Suprapubic skin (tissue), 4 donors: ENCODE results near the gene SUZ12.
"Not testable (repeated sequence)": the region's sequence is repeated elsewhere in the genome, so short reads cannot be mapped to it uniquely, and the experiment has no call there.

Experiments
- CTCF ChIP-seq, 2 donors: fragments of 200-600 bp in 1 of 2; fragments of 450-650 bp in 1 of 2; sonication (generic) in 1 of 2; IDR thresholded peaks; one replicate each; pipeline ENCODE4 v1.5.1; 2016 to 2019; ENCODE audit warnings: antibody characterized with exemption in 2 of 2, mild to moderate bottlenecking in 1 of 2, moderate library complexity in 1 of 2
- EP300 ChIP-seq: sonication (generic); formaldehyde crosslinking; IDR thresholded peaks from one replicate; pipeline ENCODE4 v1.6.1; 2017; ENCODE audit warnings: antibody characterized with exemption
- POLR2A ChIP-seq, 2 donors: fragments of 450-650 bp; IDR thresholded peaks; one replicate each; pipeline ENCODE4 v1.6.1; 2017; ENCODE audit warnings: antibody characterized with exemption in 2 of 2, mild to moderate bottlenecking in 2 of 2, moderate library complexity in 2 of 2
- POLR2AphosphoS5 ChIP-seq, 3 donors: sonication (generic); formaldehyde crosslinking; IDR thresholded peaks; one replicate each; pipeline ENCODE4 v1.6.1; 2017; ENCODE audit warnings: antibody characterized with exemption in 3 of 3

DNA sequence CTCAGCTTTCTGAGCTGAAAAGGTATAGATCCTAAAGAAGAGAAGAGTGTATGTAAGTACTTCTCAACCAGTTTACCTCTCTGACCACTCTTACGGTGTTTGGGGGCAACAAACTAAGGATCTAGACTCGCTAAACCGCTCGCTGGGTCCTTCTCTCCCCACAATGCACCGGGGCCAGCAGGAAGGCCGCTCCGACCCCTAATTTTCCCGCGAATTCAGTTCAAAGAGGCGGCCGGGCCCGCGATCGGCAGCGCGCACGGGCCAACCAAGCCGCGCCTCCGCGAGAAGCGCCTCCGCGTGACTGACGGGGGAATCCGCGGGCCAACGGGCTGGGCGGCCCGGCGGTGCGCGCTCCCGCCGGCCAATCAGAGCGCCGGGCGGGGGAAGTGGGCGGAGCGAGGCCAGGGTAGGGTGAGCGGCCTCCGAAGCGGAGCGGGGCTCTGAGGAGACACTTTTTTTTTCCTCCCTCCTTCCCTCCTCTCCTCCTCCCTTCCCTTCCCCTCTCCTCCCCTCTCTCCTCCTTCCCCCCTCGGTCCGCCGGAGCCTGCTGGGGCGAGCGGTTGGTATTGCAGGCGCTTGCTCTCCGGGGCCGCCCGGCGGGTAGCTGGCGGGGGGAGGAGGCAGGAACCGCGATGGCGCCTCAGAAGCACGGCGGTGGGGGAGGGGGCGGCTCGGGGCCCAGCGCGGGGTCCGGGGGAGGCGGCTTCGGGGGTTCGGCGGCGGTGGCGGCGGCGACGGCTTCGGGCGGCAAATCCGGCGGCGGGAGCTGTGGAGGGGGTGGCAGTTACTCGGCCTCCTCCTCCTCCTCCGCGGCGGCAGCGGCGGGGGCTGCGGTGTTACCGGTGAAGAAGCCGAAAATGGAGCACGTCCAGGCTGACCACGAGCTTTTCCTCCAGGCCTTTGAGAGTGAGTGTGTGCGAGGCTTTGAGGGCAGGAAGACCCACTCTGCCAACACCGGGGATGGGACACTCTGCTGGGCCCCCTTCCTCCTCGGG is at the start of gene SUZ12:
- not testable (repeated sequence) for TF ChIP-seq CTCF (IDR thresholded peaks at IDR 0.05); EP300; POLR2AphosphoS5 (IDR thresholded peaks at IDR 0.05)
- TF ChIP-seq POLR2A (IDR thresholded peaks at IDR 0.05): peak in 1 of 2 donors; percentile 18
